SK-N-SH treated with all-trans-retinoic acid at 6 μM for 48 hours (cell line): ENCODE measurements around the gene FIGN.

Experiments
- ATAC-seq: fragments of 200-7000 bp; cut with Tn5 transposase; 3 replicates; pipeline ENCODE4 v1.9.1; 2020; ENCODE audit warnings: mild to moderate bottlenecking, moderate library complexity
- ARNTL ChIP-seq: fragments of 450-650 bp; formaldehyde crosslinking; IDR thresholded peaks from 2 replicates; pipeline ENCODE4 v1.5.0; 2020; ENCODE audit warnings: low read depth, mild to moderate bottlenecking, moderate library complexity, borderline replicate concordance
- CREB5 ChIP-seq: fragments of 250-450 bp; sonication (Bioruptor Pico); IDR thresholded peaks from 2 replicates; pipeline ENCODE4 v1.5.1; 2020; ENCODE audit warnings: low read depth, mild to moderate bottlenecking, moderate library complexity
- CSDC2 ChIP-seq: fragments of 250-450 bp; sonication (Bioruptor Pico); IDR thresholded peaks from 2 replicates; pipeline ENCODE4 v1.5.0; 2020; ENCODE audit warnings: mild to moderate bottlenecking, moderate library complexity
- ESRRG ChIP-seq: fragments of 250-450 bp; sonication (Bioruptor Pico); IDR thresholded peaks from 2 replicates; pipeline ENCODE4 v1.6.1; 2021; ENCODE audit warnings: mild to moderate bottlenecking
- GLIS3 ChIP-seq: fragments of 250-450 bp; sonication (Bioruptor Pico); IDR thresholded peaks from 2 replicates; pipeline ENCODE4 v1.5.0; 2020; ENCODE audit warnings: mild to moderate bottlenecking, moderate library complexity
- ISL1 ChIP-seq: fragments of 250-450 bp; sonication (Bioruptor Pico); IDR thresholded peaks from 2 replicates; pipeline ENCODE4 v2.1.2; 2022; ENCODE audit warnings: mild to moderate bottlenecking, moderate library complexity
- OSR1 ChIP-seq: fragments of 250-450 bp; sonication (Bioruptor Pico); IDR thresholded peaks from 2 replicates; pipeline ENCODE4 v1.8.0; 2022; ENCODE audit warnings: moderate library complexity, mild to moderate bottlenecking, inconsistent platforms
- POU6F1 ChIP-seq: fragments of 250-450 bp; sonication (Bioruptor Pico); IDR thresholded peaks from 2 replicates; pipeline ENCODE4 v1.8.0; 2021; ENCODE audit warnings: low read depth, mild to moderate bottlenecking, moderate library complexity, borderline replicate concordance
- PPARA ChIP-seq: fragments of 250-450 bp; sonication (Bioruptor Pico); IDR thresholded peaks from 2 replicates; pipeline ENCODE4 v1.5.0; 2020; ENCODE audit warnings: mild to moderate bottlenecking, borderline replicate concordance
- TCF4 ChIP-seq: fragments of 250-450 bp; sonication (Bioruptor Pico); IDR thresholded peaks from 2 replicates; pipeline ENCODE4 v1.8.0; 2021; ENCODE audit warnings: mild to moderate bottlenecking, moderate library complexity, borderline replicate concordance
- TOX ChIP-seq: fragments of 250-450 bp; sonication (Bioruptor Pico); IDR thresholded peaks from 2 replicates; pipeline ENCODE4 v1.8.0; 2021; ENCODE audit warnings: mild to moderate bottlenecking, moderate library complexity, borderline replicate concordance
- TSHZ2 ChIP-seq: fragments of 250-450 bp; sonication (Bioruptor Pico); IDR thresholded peaks from 2 replicates; pipeline ENCODE4 v1.5.0; 2020; ENCODE audit warnings: mild to moderate bottlenecking, moderate library complexity
- ZC3H10 ChIP-seq: fragments of 250-450 bp; sonication (Bioruptor Pico); IDR thresholded peaks from 2 replicates; pipeline ENCODE4 v1.5.1; 2021; ENCODE audit warnings: mild to moderate bottlenecking, moderate library complexity
- ZFP3 ChIP-seq: fragments of 250-450 bp; sonication (Bioruptor Pico); IDR thresholded peaks from 2 replicates; pipeline ENCODE4 v1.5.0; 2020; ENCODE audit warnings: mild to moderate bottlenecking, moderate library complexity
- ZFP30 ChIP-seq: fragments of 450-650 bp; formaldehyde crosslinking; IDR thresholded peaks from 2 replicates; pipeline ENCODE4 v1.5.0; 2022; ENCODE audit warnings: mild to moderate bottlenecking, moderate library complexity
- ZNF565 ChIP-seq: fragments of 450-650 bp; formaldehyde crosslinking; conservative IDR thresholded peaks from 2 replicates; pipeline ENCODE4 v1.5.0; 2020; ENCODE audit warnings: low read depth, mild to moderate bottlenecking, moderate library complexity
- ZNF70 ChIP-seq: fragments of 450-650 bp; formaldehyde crosslinking; IDR thresholded peaks from 2 replicates; pipeline ENCODE4 v1.5.0; 2020; ENCODE audit warnings: mild to moderate bottlenecking, moderate library complexity
- ZNF8 ChIP-seq: fragments of 450-650 bp; formaldehyde crosslinking; IDR thresholded peaks from 2 replicates; pipeline ENCODE4 v1.5.0; 2020; ENCODE audit warnings: mild to moderate bottlenecking, moderate library complexity
- TF ChIP-seq, protein P1 (sequence below): fragments of 250-450 bp; sonication (Bioruptor Pico); IDR thresholded peaks from 2 replicates; pipeline ENCODE4 v1.8.0; 2020; ENCODE audit warnings: mild to moderate bottlenecking, moderate library complexity, borderline replicate concordance
- TF ChIP-seq, protein P2 (sequence below): fragments of 250-450 bp; sonication (Bioruptor Pico); IDR thresholded peaks from 2 replicates; pipeline ENCODE4 v1.5.1; 2021; ENCODE audit warnings: mild to moderate bottlenecking, moderate library complexity

FIGN gene

DNA sequence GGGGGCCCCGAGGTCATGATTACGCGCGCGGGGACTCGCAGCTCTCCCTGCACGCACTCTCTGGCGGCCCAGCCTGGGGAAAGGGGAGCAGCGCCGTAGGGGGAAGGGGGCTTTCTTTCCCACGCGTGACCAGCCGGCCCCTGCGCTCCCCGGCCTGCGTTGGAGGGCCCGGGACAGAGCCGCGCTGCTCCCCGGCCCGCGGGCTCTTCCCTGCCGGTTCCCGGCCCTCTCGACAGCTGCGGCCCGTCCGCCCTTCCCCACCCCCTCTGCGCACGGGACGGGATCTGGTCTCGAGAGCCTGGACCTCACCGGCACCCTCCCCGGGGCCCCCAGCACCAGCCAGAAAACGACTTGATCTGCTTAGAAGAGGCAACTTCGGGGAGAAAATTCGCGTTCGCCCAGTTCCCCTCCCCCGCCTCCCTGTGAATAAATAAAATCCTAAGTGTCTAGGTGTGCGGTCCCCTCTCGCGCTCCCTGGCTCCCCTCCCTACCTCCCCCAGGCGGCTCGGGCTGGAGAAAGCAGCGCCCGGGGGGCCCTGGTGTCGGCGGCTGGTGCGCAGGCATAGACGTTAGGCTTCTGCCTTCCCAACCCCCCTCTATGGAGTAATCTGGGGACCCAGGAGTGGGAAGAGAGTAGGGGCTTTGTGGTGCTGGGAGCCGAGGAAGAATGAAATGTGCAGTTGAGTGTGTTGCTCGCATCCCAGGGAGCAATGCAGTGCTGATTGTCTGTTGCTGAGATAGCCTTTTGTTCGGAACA is 803 bp upstream of the FIGN start:
- peak; percentile 53 for ATAC-seq
- TF ChIP-seq ARNTL (CRISPR knock-in tag) = no peak
- TF ChIP-seq, protein P1, sequence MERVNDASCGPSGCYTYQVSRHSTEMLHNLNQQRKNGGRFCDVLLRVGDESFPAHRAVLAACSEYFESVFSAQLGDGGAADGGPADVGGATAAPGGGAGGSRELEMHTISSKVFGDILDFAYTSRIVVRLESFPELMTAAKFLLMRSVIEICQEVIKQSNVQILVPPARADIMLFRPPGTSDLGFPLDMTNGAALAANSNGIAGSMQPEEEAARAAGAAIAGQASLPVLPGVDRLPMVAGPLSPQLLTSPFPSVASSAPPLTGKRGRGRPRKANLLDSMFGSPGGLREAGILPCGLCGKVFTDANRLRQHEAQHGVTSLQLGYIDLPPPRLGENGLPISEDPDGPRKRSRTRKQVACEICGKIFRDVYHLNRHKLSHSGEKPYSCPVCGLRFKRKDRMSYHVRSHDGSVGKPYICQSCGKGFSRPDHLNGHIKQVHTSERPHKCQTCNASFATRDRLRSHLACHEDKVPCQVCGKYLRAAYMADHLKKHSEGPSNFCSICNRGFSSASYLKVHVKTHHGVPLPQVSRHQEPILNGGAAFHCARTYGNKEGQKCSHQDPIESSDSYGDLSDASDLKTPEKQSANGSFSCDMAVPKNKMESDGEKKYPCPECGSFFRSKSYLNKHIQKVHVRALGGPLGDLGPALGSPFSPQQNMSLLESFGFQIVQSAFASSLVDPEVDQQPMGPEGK (CRISPR knock-in tag) = peak; percentile 51; the same call in 1 of the 2 replicates

- TF ChIP-seq ISL1 (CRISPR knock-in tag) (peak; percentile 18; the same call in 1 of the 2 replicates), ZFP30 (CRISPR knock-in tag) (no peak), TCF4 (peak; percentile 21; the same call in 1 of the 2 replicates), POU6F1 (CRISPR knock-in tag) (no peak)
- TF ChIP-seq, protein P1 (CRISPR knock-in tag) = no peak
- TF ChIP-seq, all 23 proteins: peak for 2
- ATAC-seq = peak; percentile 36
These were observed 725 bp downstream of the FIGN start for GRCh38 chr2:163734881-163735684.

DNA sequence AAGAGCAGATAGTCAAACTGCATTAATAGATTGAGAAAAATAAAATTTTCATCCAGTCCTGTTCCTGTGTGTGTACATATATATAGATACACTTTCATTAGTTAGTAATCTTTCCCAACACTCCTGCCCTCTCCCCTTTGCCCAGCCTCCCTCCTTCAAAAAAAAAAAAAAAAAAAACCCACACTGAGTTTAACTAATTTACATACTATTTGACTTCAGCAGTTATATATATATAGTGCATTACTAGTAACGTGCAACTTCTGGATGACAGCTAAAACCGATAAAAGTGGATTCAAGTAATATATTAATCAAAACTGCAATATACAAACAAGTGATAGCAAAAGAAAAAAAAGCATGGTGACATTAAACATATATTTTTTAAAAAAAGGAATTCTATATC is 1.4 kb downstream of the FIGN start:
- TF ChIP-seq, protein P1 (CRISPR knock-in tag) = no peak
- no peak for TF ChIP-seq ISL1 (CRISPR knock-in tag)
- no peak for TF ChIP-seq TSHZ2 (CRISPR knock-in tag)
- TF ChIP-seq ZC3H10 (CRISPR knock-in tag) = no peak
- no peak for TF ChIP-seq PPARA (CRISPR knock-in tag)
- no peak for TF ChIP-seq TOX
- TF ChIP-seq CREB5 = no peak
- no peak for TF ChIP-seq ZFP3 (CRISPR knock-in tag)
- no peak for TF ChIP-seq ZNF565 (CRISPR knock-in tag)
- TF ChIP-seq ZNF8 (CRISPR knock-in tag) = no peak
- no peak for TF ChIP-seq ZNF70 (CRISPR knock-in tag)
- TF ChIP-seq GLIS3 = no peak
- TF ChIP-seq OSR1 (CRISPR knock-in tag) = no peak
- no peak for TF ChIP-seq POU6F1 (CRISPR knock-in tag)
- no peak for TF ChIP-seq ESRRG (CRISPR knock-in tag)
- no peak for TF ChIP-seq CSDC2 (CRISPR knock-in tag)
- no peak for TF ChIP-seq ZFP30 (CRISPR knock-in tag)
- TF ChIP-seq, protein P2, sequence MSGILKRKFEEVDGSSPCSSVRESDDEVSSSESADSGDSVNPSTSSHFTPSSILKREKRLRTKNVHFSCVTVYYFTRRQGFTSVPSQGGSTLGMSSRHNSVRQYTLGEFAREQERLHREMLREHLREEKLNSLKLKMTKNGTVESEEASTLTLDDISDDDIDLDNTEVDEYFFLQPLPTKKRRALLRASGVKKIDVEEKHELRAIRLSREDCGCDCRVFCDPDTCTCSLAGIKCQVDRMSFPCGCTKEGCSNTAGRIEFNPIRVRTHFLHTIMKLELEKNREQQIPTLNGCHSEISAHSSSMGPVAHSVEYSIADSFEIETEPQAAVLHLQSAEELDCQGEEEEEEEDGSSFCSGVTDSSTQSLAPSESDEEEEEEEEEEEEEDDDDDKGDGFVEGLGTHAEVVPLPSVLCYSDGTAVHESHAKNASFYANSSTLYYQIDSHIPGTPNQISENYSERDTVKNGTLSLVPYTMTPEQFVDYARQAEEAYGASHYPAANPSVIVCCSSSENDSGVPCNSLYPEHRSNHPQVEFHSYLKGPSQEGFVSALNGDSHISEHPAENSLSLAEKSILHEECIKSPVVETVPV = no peak
- ATAC-seq = no peak
